ENCODE results near the gene TMEM125.

TMEM125 gene

DNA sequence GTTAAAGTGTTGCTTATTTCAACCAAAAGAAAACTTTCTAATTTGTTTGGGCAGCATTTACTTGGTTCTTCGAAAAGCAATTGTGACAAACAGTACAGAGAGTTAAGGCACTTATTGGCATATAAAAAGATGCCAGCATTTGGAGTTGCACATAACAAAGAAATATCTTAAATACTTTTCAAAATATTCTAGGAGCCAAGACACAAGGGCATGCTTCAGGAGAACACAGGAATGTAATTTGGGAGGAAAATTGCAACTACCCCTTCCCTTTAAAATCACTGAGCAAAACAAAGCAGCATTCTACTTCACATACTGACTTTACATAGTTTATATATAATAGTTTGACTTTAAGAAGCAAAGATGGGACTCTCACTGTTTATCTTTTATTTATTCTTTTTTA lies 26.4 kb downstream of the TMEM125 start:
- DNase-seq, result no peak

DNA sequence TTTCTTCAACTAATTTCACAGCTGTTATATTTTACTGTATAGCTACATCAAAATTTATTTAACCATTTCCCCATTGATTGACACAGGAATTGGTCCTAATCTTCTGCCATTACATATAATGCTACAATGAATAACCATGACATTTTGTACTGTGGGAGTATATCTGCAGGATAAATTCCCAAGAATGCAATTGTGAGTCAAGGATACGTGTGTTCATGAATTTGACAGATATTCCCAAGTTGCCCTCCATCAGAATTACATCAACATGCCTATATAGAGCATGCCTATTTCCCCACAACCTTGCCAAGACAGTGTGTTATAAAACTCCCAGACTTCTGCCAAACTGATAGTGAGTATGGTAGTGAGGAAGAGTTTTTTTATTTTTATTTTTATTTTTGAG lies 28.3 kb downstream of the TMEM125 start:
- no peak for DNase-seq

DNA sequence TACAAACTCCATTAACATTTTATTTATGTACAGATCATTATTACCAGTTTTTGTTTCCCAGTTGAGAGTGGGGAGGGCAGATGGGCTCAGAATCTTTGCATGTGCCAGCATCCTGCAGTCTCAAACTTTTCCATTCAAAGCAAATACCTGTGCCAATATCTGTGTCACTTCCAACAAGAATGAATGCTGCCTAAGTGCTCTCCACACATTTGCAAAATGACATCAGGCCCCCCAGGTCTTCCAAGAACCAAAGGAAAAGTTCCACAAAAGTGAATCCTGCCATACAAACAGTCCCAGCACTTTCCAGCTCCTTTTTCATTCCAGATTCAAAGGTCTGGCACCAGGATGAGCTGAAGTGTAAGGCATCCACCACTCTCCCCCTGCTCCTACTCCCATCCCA lies 29.3 kb downstream of the TMEM125 start:
- no peak for DNase-seq

DNA sequence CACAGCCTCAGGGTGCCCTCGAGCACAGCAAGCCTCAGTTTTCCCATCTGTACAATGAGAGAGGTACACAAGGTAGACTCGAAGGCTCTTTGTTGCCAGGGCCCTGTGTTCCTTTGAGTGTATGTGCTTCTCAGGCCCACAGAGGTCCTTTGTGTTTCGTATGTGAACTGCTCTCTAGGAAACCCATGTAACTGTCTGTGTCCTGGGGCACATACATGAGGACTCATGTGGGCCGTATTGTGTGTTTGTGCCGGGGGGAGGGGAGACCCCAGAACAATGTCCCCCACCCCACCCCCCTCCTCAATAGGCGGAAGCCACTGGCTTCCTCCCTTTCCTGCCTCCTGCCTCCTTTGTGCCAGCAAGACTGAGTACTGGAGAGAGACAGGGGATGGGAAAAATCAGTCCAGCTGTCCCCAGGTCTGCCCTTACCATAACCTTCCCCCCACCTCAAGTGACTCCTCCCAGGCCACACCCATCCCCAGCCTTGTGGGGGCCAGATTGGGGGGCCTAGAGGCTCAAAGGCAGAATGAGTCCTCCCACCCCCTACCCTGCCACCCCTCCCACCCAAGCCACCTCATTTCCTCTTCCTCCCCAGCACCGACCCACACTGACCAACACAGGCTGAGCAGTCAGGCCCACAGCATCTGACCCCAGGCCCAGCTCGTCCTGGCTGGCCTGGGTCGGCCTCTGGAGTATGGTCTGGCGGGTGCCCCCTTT lies 30.8 kb downstream of the TMEM125 start, which contains the start of gene TIE1:
TSS of gene TIE1 (plus strand) at position 605 of the 717 bp plus-strand sequence. CDS start at position 695, 90 bp downstream.
- no peak for DNase-seq

DNA sequence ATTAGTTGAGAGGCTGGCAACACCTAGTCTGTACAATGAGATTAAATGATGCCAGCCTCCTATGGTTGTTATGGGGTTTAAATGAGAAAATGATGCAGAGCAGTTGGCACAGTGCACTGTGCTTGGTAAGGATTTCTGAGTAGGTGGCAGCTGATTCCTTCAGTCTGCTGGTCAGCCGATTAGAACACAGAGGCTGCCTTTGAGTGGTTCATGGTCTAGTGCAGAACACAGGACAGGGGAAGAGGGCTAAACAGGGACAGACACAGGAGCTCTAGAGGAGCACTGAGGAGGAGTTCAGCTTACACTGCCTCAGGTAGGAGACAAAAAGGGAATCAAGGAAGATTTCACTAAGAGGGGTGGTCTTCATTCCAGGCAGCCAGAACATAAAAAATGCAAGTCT lies 32.4 kb downstream of the TMEM125 start:
- no peak for DNase-seq

DNA sequence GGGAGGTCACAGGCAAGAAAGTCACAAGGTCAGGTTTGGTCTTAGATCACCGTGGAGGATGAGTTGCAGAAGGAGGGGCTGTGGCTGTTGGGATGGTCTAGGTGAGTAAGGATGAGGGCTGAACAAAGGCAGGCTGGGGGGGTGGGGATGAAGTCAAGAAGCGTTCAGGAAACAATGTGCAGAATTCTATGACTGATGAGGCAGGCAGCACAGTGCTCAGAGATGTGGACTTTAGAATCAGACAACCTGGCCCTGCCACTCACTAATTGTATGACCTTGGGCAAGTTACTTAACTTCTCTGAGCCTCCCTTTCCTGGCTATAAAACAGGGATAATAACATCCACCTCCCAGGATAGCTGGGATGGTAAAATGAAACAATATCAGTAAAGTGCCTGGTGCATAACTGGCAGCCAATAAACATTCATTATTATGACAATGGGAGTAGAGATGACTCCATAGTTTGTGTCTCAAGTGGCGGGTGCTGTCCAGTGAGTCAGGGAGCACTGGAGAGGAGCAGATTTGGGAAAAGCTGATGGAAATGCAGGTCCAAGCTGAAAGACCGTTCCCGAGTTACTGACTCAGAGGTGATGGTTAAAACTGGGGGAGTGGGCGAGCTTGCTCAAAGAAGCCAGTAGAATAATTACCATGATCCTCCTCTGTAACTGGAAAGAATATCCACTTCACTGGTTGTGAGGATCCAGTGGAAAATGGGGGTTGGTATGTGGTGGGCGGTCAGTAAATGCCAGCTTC lies 33.1 kb downstream of the TMEM125 start:
- no peak for DNase-seq

DNA sequence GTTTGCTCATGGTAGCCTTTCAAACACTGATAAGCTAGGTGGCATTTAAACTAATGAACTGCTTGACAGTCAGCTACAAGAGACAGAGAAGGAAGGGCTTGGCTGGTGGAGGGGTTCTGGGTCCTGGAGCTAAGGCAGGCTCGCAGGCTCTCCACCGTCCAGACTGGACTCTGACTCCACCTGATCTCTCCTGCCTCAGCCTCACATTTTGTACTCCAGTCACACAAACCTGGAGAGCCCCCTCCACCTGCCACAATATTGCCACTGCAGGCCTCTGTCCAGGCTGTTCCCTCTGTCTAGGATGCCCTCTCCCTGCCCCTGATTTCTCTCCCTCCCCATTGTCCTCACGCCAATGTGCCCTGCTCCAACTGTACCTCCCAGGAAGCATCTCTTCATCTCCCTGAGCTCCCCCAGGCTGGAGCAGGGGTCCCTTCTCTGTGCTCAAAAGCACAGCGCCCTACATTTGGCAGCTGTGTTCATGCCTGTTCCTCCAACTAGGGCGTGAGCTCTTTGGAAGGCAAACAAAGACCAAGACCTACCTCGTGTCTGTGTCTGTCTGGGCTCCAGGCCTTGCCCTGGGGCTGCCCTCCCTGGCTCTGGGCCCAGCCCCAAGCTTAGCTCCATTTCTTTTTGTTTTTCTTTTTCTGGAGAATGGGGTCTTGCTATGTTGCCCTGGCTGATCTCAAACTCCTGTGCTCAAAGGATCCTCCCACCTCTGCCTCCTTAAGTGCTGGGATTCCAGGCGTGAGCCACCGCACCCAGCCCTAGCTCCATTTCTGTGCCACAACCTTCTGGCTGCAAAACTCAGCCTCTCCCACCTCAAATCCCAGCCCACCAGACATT lies 33.9 kb downstream of the TMEM125 start:
- DNase-seq, result no peak

DNA sequence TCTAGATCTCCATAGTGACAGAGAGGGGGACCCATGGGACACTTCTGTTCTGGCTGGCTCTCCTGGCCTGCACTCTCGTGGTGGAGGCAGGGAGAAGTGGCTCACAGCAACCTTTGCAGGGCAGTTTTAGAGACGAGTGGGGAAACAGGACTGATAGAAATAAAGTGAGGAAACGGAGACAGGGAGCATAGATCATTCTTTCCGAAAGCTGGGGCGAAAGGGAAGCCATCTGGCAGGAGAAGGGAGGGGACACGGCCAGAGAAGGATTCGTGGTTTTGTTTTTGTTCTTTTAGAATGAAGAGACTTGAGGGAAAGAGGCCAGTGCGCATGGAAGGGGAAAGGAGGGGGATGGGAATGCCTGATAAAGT lies 34.5 kb downstream of the TMEM125 start:
- no peak for DNase-seq

DNA sequence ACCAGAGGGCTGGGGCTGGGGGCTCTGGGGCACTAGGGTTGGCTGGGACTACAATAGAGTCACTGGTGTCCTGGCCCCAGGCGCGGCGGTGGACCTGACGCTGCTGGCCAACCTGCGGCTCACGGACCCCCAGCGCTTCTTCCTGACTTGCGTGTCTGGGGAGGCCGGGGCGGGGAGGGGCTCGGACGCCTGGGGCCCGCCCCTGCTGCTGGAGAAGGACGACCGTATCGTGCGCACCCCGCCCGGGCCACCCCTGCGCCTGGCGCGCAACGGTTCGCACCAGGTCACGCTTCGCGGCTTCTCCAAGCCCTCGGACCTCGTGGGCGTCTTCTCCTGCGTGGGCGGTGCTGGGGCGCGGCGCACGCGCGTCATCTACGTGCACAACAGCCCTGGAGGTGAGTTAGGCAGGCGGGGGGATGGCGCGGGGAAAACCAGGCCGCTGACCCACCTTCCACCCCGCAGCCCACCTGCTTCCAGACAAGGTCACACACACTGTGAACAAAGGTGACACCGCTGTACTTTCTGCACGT lies 35.1 kb downstream of the TMEM125 start:
- no peak for DNase-seq

DNA sequence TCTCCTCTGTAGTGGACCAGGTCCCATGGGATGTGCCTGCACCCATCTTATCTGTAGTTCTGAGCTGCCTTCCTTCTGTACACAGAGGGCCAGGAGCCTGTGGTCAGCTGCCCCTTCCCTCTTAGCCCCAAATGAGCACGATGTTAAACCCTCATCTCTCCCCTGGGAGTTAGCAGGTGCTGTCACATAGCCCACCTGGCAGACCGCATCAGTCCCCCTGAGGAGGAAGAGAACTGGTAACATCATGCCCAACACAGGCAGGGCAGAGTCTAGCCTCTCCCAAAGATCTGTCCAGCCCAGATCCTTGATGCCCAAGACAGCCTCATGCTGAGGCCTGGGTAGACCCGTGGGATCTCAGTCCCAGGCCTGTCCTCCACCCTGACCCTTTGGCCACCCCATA lies 35.7 kb downstream of the TMEM125 start:
- no peak for DNase-seq

DNA sequence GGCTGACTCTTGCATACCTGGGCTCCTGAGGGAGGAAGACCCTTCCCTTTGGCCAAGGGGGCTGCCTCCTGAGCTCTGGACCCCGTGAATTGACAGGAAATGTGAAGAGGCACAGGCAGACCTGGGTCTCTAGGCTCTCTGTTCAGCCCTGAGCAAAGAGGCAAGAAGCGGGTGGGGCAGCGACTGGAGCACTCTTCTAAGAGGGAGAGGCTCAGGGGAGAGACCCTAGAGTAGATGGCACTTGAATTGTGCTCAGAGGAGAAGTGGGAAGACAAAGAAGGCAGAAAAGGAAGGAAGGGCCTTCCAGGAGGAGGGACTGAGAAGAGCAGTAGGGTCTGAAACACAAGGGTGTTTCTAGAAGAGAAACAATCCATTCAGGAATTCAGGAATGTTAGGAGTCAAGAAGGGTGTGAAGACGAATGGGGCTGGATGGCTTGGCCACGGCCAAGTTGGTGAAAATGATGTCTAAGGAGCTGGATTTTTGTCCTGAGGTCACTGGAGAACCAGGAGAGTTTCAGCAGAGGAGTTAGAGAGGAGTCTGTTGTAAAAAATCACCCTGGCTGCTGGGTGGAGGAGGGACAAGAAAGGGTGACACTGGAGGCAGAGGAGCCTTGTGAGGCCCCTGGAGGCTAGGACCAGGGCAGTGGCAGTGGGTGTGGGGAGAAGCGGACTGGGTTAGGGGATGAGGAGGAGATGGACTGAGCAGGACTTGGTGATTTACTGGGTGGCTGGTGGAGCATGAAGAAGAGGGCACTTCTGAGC lies 36.3 kb downstream of the TMEM125 start:
- DNase-seq, result no peak

DNA sequence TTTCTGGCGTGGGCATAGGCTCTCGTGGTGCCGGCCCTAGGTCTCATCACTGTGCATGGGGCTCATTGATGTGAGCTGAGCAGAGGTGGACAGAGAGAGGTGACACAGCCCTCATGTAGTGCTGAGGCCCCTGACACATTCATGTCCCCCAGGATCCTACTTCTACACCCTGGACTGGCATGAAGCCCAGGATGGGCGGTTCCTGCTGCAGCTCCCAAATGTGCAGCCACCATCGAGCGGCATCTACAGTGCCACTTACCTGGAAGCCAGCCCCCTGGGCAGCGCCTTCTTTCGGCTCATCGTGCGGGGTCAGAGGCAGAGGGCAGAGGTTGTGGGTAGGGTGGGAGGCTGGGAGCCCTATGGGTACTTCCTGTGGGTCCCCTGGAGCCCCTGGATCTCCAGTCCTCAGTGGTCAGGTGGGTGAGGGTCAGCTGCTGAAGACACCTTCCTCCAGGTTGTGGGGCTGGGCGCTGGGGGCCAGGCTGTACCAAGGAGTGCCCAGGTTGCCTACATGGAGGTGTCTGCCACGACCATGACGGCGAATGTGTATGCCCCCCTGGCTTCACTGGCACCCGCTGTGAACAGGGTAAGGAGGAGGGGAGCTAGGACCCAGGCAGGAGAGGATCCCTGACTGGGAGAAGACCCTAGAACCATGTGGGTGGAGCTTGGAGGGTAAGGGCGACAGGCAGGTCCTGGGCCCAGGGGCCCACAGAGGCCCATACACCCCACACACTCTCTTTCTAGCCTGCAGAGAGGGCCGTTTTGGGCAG lies 37.1 kb downstream of the TMEM125 start:
- no peak for DNase-seq

DNA sequence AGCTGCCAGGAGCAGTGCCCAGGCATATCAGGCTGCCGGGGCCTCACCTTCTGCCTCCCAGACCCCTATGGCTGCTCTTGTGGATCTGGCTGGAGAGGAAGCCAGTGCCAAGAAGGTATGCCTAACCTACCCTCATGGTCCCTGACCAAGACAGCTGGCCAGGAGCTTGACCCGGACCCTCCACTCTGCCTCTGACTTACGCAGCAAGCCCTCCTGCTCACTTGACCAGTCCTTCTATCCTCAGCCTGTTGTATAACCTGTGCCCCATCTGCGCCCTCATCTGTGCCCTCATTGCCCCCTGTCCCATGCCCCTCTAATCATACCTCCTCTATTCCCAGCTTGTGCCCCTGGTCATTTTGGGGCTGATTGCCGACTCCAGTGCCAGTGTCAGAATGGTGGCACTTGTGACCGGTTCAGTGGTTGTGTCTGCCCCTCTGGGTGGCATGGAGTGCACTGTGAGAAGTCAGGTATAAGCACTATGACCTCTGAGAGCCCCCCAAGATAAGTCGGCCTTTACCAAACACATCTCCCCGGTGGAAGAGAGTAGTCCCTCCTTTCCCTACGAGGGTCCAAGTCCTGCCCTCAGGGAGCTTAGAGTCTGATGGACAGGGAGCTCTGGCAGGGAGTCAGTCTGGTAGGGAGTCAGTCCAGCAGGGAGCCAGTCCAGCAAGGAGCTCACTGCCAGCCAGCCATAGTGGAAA lies 37.8 kb downstream of the TMEM125 start:
- no peak for DNase-seq

DNA sequence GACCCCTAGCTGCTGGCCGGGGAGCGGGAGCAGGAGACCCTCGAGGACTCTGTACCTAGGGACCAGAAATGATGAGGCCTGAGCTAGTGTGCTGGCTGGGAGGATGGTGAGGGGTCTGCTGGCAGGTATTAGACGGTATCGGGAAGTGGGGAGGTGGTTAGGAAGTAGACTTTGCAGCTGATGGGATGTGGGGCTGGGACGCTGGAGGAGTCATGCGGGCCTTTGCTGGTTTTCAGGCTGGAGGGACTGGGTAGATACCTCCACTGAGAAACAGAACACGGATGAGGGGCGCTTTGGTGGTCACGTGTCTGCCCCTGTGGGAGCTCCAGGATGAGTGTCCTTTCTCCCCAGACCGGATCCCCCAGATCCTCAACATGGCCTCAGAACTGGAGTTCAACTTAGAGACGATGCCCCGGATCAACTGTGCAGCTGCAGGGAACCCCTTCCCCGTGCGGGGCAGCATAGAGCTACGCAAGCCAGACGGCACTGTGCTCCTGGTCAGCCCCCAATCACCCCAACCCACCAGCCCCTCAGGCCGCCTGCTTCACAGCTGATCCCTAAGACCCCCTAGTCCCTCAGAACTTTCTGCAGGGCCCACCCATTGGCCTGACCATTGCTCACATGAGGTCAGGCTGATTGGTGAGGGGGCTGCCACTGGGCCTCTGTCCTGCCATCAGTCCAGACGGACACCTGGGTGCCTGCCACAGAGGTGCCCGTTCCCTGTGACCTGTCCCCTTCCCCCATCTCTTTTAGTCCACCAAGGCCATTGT lies 39.0 kb downstream of the TMEM125 start:
- DNase-seq, result no peak

DNA sequence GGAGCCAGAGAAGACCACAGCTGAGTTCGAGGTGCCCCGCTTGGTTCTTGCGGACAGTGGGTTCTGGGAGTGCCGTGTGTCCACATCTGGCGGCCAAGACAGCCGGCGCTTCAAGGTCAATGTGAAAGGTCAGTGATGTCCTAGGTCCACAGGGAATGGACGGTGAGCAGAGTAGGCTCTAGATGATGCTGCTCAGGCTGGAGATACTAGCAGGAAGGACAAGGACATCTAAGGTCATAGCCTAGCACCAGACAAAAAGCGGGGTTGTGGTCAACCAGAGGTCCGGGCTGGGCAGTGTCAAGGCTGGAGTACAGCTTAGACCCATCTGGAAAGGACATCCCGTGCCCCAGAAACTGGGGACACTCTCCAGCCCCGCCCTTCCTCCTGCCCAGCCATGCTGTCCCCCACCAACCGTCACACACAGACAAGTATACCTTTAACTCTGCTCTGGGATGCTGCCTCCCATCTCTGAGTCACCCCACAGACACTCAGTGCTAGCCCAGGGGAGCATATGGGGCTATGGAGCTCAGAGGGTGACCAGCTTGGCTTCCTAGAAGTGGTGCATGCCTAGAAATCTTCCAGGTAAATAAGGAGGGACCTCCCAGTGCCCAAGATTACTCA lies 39.7 kb downstream of the TMEM125 start:
- no peak for DNase-seq

DNA sequence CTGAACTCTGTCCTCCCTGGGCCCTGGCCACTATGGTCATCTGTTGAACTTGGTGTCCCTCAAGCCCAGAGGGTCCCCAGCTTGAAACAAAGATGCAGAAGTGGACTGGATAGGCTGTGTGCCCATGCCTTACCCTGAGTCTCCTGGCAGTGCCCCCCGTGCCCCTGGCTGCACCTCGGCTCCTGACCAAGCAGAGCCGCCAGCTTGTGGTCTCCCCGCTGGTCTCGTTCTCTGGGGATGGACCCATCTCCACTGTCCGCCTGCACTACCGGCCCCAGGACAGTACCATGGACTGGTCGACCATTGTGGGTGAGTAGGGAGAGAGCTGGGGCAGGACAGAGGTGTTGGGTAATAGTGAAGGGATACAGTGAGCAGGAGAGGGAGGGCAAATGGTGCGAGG lies 41.7 kb downstream of the TMEM125 start:
- DNase-seq, result no peak

DNA sequence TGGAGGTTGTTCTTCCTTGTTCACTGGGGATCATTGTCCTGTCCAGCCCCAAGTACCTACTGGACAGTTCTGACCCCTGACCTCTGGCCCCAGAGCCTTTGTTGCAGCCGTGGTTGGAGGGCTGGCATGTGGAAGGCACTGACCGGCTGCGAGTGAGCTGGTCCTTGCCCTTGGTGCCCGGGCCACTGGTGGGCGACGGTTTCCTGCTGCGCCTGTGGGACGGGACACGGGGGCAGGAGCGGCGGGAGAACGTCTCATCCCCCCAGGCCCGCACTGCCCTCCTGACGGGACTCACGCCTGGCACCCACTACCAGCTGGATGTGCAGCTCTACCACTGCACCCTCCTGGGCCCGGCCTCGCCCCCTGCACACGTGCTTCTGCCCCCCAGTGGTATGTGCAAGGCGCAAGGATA lies 42.4 kb downstream of the TMEM125 start:
- no peak for DNase-seq

DNA sequence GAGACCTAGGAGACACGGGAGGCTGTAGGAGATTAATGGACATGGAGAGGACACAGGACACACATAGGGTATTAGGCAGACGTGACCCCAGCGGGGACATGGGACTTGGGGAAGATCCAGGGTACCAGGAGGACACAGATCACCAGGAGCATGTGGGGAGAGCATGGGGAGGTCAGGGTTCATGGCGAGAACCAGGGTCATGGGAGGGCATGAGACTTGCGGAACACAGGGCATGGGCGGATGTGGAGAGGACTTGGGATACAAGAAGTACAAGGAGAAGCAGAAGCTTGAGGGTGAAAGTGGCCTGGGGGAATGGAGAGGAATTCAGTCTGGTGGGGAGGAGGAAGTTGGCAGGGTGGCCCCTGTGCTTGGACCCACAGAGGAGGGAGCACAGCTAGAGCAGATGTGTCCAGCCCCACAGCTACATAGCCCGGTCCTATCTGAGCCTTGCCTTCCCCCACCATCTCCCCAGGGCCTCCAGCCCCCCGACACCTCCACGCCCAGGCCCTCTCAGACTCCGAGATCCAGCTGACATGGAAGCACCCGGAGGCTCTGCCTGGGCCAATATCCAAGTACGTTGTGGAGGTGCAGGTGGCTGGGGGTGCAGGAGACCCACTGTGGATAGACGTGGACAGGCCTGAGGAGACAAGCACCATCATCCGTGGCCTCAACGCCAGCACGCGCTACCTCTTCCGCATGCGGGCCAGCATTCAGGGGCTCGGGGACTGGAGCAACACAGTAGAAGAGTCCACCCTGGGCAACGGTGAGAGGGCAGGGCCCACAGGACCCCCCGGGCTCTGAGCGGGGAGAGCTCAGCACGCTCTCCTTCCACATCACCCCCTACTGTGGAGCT lies 43.1 kb downstream of the TMEM125 start:
- DNase-seq, result no peak

DNA sequence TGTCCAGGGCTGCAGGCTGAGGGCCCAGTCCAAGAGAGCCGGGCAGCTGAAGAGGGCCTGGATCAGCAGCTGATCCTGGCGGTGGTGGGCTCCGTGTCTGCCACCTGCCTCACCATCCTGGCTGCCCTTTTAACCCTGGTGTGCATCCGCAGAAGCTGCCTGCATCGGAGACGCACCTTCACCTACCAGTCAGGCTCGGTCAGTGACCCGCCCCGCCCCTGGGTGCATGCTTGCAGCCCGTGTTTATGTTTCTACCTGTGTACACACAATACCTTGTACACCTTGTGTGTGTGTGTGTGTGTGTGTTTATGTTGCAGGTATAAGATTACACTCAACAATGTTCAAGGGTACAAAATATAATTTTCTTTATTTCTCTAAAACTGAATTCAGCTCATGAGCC lies 44.0 kb downstream of the TMEM125 start:
- no peak for DNase-seq

Data from activated effector memory CD4-positive, alpha-beta T cell treated with anti-CD3 and anti-CD28 coated beads, Interleukin-2, amount 50 U/mL, for 16 hours (primary cell).